GM18498 (cell line): ENCODE measurements around the gene CALML6.

Source experiments
- ATAC-seq: cut with Tn5 transposase; IDR thresholded peaks from one replicate; pipeline ENCODE4 v1.9.1; 2021; ENCODE audit warnings: mild to moderate bottlenecking, moderate library complexity; ENCODE audit not compliant: unreplicated experiment

The CALML6 gene

DNA sequence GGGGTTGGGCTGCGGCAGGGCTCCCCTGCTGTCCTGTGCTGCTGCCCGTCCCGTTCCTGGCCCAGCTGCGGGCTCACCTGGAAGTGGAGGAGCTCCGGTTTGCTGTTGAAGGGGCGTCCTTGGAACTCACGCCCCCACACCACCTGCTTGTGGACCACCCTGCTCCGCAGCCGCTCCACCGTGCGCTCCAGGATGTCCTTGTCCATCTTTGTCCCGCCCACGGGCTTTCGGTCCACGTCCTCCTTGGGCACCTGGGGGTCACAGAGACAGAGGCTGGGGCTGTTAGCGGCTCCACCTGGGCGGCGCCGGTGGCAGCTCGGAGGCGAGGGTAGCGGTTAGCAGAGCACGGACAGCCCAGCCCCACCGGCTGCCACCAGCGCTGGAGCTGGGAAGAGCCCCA is 49.8 kb downstream of the CALML6 start:
- ATAC-seq, result no peak

DNA sequence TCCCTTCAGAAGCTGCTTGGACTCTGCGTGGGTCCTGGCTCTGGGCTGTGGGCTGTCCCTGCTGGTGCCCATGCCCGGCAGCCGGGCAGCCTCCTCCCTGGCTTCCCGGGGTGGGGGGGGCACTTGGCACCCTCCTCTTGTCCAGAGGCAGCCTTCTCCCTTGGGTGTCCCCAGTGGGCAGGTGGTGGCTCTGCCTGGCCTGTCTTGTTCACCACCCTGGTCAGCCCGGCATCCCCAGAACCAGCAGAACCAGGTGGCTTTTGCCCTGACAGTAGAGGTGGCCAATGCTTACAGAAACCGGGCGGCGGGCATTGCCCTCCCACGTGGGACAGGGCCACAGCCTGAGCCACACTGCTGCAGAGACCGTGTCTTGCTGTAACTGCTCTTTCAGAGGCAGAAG is 50.5 kb downstream of the CALML6 start:
- ATAC-seq, result no peak

DNA sequence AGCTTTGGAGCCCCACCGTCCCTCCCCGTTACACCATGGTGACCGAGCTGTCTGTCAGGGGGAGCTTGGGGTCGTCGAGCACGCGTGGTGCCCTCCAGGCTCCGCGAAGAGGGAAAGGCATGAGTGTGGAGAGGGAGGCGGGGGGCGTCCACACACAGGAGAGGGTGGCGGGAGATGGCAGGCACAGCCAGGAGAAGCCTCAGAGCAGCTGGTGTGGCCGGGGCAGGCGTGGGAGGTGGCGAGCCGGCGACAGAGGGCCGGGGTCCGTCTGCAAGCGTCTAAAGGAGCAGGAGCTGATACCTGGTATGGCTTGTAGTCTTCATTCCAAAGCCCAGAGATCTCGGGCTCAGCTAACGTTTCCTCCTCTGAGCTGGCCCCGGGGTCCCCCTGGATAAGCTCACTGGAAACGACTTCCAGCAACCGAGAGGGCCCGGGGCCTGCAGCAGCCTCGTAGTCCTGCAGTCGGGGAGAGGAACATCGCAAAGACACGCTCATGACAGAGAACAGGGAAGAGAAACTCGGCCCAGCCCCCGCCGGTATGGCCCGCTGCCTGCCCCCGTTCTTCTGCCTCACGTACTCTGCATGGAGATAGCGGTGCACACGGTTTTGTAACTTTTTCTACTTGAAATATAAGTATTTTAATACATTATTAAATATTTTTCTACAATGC is 51.1 kb downstream of the CALML6 start:
- ATAC-seq, result no peak
